HG03108 (cell line): ENCODE measurements around the gene PLD3.
"Not testable (repeated sequence)": the region's sequence is repeated elsewhere in the genome, so short reads cannot be mapped to it uniquely, and the experiment has no call there.

Source experiments
- ATAC-seq: cut with Tn5 transposase; IDR thresholded peaks from one replicate; pipeline ENCODE4 v1.9.1; 2021; ENCODE audit warnings: moderate library complexity; ENCODE audit not compliant: unreplicated experiment

Gene PLD3

GRCh38 chr19:40331052-40331451 lies 17.4 kb upstream of the PLD3 start:
- ATAC-seq: no peak

GRCh38 chr19:40332669-40333068 lies 15.8 kb upstream of the PLD3 start:
- ATAC-seq: no peak

DNA sequence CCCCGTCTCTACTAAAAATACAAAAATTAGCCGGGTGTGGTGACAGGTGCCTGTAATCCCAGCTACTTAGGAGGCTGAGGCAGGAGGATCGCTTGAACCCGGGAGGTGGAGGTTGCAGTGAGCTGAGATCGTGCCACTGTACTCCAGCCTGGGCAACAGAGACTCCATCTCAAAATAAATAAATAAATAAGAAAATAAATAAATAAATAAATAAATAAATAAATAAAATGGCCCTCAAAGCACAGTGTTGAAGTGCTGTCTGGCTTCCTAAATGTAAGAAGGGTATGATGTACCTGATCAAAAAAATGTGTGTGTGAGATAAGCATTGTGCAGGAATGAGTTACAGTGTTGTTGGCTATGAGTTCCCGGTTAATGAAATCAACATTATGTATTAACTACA lies 15.4 kb upstream of the PLD3 start:
- ATAC-seq: not testable (repeated sequence)

DNA sequence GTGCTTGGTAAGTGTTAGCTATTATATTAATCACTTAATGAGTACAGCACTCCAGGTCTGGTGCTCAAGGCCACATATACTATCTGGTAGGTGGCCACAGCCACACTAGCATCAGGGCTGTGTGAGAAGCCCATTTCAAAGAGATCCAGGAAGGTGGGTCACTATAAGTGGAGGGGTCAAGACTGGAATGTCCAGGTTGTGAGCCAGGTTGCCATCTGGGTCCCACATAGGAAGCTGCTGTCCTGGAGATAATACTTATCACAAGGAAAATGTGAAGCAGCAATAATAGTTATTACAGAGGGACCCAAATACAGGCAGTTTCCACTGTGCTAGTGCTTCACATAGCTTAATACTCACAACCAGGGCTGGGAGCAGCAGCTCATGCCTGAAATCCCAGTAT lies 13.4 kb upstream of the PLD3 start:
- no peak for ATAC-seq

DNA sequence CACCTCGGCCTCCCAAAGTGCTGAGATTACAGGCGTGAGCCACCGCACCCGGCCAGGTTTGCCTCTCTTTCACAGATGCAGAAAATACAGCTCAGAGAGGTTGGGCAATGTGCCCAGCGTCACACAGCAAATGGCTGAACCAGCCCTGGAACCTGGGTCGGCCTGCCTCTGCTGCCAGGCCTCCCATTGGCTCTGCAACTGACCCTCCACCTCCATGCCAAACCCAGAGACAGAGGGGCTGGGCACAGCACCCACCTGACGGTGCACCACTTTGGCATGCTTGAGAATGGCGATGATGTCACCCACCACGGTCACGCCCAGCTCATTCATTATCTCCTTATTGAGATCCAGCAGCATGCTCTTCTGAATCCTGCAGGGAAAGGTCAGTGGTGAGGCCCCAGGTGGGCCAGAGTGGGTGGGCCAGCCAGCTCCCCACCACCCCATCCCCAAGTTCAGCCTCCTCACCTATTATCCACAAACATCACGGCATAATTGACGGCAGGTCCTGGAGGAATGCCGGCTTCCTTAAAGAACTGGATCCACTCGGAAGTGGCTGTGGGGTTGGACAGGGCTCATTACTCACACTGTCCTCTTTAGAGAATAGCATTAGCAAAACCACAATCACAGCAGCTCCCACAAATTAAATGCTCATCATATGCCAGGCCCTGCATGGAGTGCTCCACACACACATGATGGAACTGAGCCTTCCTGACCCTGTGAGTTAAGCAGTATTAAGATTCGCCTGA lies 12.5 kb upstream of the PLD3 start:
- no peak for ATAC-seq

- ATAC-seq: no peak
Measured at GRCh38 chr19:40336601-40336900, 11.9 kb upstream of the PLD3 start.

DNA sequence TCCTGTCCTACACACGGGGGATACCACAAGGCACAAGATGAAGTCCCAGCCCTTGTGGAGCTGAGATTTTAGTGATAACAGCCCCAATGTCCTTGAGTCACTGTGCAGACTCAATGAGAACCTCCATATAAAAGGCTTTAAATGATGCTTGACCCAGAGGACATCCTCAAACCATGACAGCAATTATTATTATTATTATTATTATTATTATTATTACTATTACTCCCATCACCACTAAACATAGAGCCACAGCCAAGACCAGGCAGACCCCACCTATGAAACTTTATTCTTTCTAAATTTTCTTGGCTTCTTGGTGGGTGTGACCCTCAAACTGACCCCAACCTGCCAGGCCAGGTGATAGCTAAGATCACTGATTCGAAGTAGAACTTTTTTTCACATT lies 11.4 kb upstream of the PLD3 start:
- ATAC-seq: no peak

DNA sequence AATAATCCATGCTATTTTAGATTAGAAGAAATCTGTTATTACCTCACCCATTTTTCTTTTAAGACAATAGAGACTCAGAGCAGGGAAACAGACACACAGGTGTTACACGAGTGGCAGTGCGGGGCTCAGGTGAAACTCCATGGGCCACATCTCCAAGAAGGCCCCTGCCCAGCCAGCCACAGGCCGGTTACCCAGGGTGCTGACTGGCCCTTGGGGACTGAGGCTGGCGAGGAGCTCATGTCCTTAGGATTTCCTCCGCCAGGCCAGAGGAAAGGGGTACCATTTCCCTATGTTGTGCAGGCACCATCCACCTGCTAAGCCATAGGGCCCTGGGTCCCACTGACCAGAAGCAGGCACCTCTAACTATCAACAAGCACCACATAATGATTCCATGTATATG lies 10.9 kb upstream of the PLD3 start:
- no peak for ATAC-seq

GRCh38 chr19:40339018-40339728 lies 9.3 kb upstream of the PLD3 start:
- ATAC-seq: no peak

DNA sequence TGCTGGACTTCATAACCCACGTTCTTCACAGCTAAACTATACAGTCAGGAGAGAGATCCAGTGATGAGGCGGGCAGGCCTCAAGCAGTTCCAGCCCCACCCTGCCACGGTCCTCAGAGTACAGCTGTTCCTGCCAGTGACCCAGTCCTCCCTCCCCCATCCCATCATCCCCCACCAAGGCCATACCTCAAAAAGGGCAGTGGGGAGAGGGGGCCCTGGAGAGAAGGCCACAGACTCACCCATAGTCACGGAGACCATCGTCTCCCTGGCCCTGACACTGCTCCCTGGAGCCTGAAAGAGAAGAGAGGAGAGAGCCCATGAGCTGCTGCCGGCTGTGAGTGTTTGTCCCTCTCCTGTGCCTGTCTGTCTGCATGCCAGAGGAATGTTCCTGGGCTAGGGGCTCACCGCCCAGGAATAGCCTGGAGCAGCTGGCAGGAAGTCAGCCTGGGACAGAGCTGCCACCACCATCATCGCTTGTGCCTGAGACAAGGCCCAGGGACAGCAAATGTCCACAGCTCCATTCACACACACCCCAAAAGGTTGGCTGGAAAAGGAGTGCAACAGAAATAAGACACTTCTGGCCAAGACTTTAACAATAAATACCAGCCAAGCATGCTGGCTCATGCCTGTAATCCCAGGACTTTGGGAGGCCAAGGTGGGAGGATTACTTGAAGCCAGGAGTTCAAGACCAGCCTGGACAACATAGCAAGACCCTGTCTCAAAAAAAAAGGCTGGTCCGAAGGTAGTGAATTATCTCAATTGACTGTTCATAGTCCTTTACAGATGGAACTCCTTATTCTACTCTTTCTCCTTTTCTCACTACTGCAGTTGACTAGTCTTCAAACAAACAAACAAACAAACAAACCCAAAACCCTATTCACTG lies 6.7 kb upstream of the PLD3 start:
- ATAC-seq: no peak

DNA sequence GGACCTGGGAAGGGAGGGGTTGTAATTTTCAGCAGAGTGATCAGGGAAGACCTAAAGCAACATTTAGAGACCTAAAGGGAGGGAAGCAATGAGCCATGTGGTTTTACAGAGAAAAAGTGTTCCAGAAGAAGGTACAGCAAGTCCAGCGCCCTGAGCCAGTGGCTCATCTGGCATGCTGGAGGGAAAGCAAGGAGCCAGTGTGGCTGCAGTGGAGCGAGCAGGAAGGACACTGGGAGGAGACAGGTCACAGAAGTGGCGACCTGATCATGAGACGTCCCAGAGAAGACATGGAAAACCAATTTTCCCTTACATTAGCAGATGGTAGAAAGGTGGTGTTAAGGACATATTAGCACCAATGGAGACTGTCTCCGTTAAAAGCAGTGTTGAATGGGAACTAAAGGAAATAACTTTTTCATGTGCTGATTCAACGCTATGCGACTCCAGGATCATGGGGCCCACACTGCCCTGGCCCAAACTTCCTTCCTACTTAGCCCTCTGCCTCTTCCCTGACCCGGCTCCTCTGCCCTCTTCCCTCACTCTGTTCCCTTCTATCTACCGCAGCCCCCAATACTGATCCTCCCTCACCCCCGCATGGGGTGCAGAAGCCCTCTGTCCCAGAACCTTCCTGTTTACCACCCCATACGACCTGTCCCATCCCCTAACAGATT lies 5.7 kb upstream of the PLD3 start:
- no peak for ATAC-seq

DNA sequence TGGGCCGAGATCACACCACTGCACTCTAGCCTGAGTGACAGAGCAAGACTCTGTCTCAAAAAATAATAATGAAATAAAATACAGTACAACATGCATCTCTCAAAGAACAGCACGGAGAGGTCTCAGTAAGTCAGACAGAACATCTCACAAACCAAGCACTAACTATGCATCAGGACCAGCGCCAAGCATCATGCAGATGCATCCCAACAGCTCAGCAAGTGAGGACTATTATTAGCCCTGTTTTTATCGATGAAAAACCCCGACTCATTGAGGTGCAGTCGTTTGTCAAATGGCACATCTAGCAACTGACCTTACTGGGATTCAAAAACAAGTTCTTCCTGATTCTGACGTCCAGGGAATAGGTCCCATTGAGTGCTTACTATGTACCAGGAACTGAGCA lies 4.1 kb upstream of the PLD3 start:
- ATAC-seq: no peak

- ATAC-seq: no peak
Measured at GRCh38 chr19:40348961-40349507, 539 bp downstream of the PLD3 start.

DNA sequence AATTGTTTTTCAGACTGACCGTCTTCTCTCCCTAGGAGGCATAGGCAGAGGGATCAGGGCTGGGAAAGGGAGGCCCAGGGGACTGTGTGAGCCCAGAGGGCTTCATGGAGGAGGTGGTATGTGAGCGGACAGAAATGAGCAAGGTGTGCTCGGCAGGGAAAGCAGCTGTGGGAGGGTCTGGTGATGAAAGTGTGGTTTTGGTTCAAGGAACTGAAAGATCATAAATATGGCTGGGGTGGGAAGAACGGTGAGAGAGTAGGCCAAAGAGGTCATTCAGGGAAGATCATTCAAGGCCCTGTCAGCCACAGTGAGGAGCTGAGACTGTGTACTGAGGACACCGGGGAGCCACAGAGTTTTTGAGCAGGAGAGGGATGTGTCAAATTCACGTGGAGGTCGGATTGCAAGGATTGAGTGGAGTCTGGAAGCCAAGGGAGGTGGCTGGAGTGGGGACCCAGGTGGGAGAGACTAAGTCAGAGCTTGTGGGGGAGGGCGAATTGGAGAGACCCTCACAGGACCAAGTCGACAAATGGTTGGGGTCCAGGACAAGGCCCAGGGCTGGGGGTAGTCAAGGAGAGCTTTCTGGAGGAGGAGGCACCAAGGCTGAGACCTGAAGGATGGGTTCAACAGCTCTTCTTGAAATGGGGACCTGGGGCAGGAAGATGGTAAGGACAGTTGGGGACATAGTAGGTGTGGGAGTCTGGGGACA lies 7.6 kb downstream of the PLD3 start:
- ATAC-seq: no peak

GRCh38 chr19:40356681-40357595 lies 8.4 kb downstream of the PLD3 start:
- no peak for ATAC-seq

DNA sequence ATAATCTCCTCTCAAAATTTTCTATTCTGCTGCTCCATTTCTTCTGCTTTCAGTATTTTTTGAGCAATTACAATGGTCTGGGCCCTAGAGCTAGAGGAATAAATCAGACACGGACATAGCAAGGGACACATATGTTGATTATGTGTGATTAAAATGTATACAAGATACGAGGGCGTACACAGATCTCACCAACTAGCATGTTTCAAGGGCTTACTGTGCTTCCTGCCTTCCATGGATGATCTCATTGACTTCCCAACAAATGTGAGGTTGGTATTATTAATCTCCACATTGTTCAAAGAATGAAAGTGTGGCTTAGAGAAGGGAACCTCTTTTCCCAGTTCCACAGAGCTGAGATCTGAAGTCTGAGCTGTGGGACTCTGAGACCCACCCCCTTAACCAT lies 9.1 kb downstream of the PLD3 start:
- no peak for ATAC-seq

GRCh38 chr19:40358773-40359172 lies 10.3 kb downstream of the PLD3 start:
- no peak for ATAC-seq

DNA sequence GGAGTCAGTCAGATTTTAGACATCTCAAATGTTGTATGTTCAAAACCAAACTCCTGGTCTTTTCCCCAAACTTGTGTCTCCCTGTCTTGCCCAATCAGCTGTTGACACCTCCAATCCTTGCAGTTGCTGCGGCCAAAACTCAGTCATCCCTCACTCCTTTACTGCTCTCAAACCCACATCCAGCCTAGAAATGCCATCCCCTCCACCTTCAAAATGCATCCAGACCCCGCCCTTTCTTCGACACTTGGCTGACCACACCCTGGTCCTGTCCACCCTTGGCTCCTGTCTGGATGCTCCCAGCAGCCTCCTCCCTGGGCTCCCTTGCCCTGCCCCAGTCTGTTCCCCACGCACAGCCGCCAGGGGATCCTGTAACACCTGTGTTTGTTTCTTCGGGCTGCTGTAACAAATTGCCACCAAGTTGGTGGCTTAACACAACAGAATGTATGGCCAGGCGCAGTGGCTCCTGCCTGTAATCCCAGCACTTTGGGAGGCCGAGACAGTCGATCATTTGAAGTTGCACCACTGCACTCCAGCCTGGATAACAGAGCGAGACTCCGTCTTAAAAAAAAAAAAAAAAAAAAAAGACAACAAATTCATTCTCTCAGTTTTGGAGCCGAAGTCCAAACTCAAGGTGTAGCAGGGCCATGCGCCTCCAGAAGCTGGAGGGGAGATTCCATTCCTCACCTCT lies 11.7 kb downstream of the PLD3 start:
- ATAC-seq: no peak

DNA sequence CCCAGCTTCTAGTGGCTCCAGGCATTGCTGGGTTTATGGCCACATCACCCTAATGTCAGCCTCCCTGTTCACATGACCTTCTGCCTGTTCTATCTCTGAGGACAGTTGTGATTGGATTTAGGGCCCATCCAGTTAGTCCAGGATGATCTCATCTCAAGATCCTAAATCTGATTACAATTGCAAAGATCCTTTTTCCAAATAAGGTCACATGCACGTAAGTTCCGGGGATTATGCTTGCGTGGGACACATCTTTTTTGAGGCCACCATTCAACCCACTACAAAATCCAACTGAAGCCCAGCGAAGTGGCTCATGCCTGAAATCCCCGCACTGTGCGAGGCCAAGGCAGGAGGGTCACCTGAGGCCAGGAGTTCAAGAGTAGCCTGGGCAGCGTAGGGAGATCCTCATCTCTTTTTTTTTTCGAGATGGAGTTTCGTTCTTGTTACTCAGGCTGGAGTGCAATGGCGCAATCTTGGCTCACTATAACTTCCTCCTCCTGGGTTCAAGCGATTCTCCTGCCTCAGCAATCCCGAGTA lies 12.3 kb downstream of the PLD3 start:
- no peak for ATAC-seq
